IMR-90 (cell line): ENCODE data around the gene POLR3GL. TPM values are rescaled to one million over a fixed set of nuclear protein-coding genes. Genes with fewer than 3 reads are reported as not detected.

Experiments
- ATAC-seq: fragments of 200-7000 bp; cut with Tn5 transposase; 2 replicates; pipeline ENCODE4 v1.9.1; 2020; ENCODE audit warnings: low read depth, mild to moderate bottlenecking, moderate library complexity
- BruUV-seq: library from RNA; stranded (reverse); fragments of 400-500 nt; replicated peaks from 2 replicates; lab custom pipeline; 2021; lab: Mats Ljungman, UMichigan
- CTCF ChIA-PET: fragments of 300-600 bp; formaldehyde crosslinking; extraction: SDS; loops from one replicate; lab custom pipeline; 2021; ENCODE audit warnings: antibody characterized with exemption; lab: Yijun Ruan, JAX
- POLR2A ChIA-PET: fragments of 300-600 bp; sonication (Branson Sonifier 250); formaldehyde crosslinking; loops from one replicate; lab custom pipeline; 2022; ENCODE audit warnings: antibody characterized with exemption; ENCODE audit not compliant: unreplicated experiment; lab: Charles Lee
- DNase-seq: peaks from one replicate; pipeline ENCODE4 v3.0.0; 2013
- H2AFZ ChIP-seq: replicated peaks from 2 replicates; pipeline ENCODE3; 2013; ENCODE audit warnings: low read length, mild to moderate bottlenecking; ENCODE audit not compliant: poor library complexity
- H2AK5ac ChIP-seq: 2 replicates; pipeline ENCODE4 v1.6.1; 2013; ENCODE audit warnings: low read depth, low read length, inconsistent platforms
- H2AK9ac ChIP-seq: replicated peaks from 2 replicates; pipeline ENCODE3; 2013; ENCODE audit warnings: mild to moderate bottlenecking, low read depth, low read length, moderate library complexity; ENCODE audit not compliant: poor library complexity
- H2BK120ac ChIP-seq: 2 replicates; pipeline ENCODE4 v1.6.1; 2013; ENCODE audit warnings: low read depth, low read length, inconsistent platforms
- H2BK15ac ChIP-seq: 3 replicates; pipeline ENCODE4 v1.6.1; 2013; ENCODE audit warnings: low read depth, low read length, inconsistent platforms
- H2BK20ac ChIP-seq: 2 replicates; pipeline ENCODE4 v1.6.1; 2013; ENCODE audit warnings: low read depth, mild to moderate bottlenecking, inconsistent platforms, low read length, moderate library complexity
- H2BK5ac ChIP-seq: 2 replicates; pipeline ENCODE4 v1.6.1; 2013; ENCODE audit warnings: mild to moderate bottlenecking, low read depth, low read length, inconsistent platforms; ENCODE audit not compliant: poor library complexity, severe bottlenecking
- H3K14ac ChIP-seq: replicated peaks from 2 replicates; pipeline ENCODE4 v1.6.1; 2013; ENCODE audit warnings: low read depth, low read length, inconsistent platforms
- H3K18ac ChIP-seq: 2 replicates; pipeline ENCODE4 v1.6.1; 2013; ENCODE audit warnings: low read depth, low read length, control low read depth
- H3K23ac ChIP-seq: 2 replicates; pipeline ENCODE4 v1.6.1; 2013; ENCODE audit warnings: low read depth, low read length, inconsistent platforms
- H3K27ac ChIP-seq: 2 replicates; pipeline ENCODE4 v1.5.1; 2013; ENCODE audit warnings: mild to moderate bottlenecking, control low read depth, low read length; ENCODE audit not compliant: insufficient read depth
- H3K27me3 ChIP-seq: 2 replicates; pipeline ENCODE4 v1.6.1; 2013; ENCODE audit warnings: low read length; ENCODE audit not compliant: control insufficient read depth, insufficient read depth
- H3K36me3 ChIP-seq: 2 replicates; pipeline ENCODE4 v1.6.1; 2013; ENCODE audit warnings: low read length, mixed read lengths; ENCODE audit not compliant: control insufficient read depth, insufficient read depth
- H3K4ac ChIP-seq: 2 replicates; pipeline ENCODE4 v1.6.1; 2013; ENCODE audit warnings: low read depth, low read length, inconsistent platforms
- H3K4me1 ChIP-seq: 2 replicates; pipeline ENCODE4 v1.6.1; 2013; ENCODE audit warnings: low read length, mixed read lengths; ENCODE audit not compliant: control insufficient read depth, insufficient read depth
- H3K4me2 ChIP-seq: 2 replicates; pipeline ENCODE4 v1.6.1; 2013; ENCODE audit warnings: low read depth, mild to moderate bottlenecking, control low read depth, low read length, moderate library complexity
- H3K4me3 ChIP-seq: 2 replicates; pipeline ENCODE4 v1.5.1; 2013; ENCODE audit warnings: low read depth, mild to moderate bottlenecking, control low read depth, low read length, moderate library complexity; ENCODE audit not compliant: insufficient read depth
- H3K56ac ChIP-seq: 2 replicates; pipeline ENCODE4 v1.6.1; 2013; ENCODE audit warnings: low read length, inconsistent platforms; ENCODE audit not compliant: insufficient read depth; ENCODE audit errors: extremely low read depth
- H3K79me1 ChIP-seq, 2 experiments: 2 replicates each; pipeline ENCODE4 v1.6.1; 2013; ENCODE audit warnings: low read length in 2 of 2, inconsistent platforms in 1 of 2, low read depth in 1 of 2
- H3K9ac ChIP-seq: 2 replicates; pipeline ENCODE4 v1.6.1; 2013; ENCODE audit warnings: low read depth, low read length, control low read depth
- H3K9me1 ChIP-seq: 2 replicates; pipeline ENCODE4 v1.6.1; 2013; ENCODE audit warnings: low read length, inconsistent platforms; ENCODE audit not compliant: insufficient read depth
- H3K9me3 ChIP-seq: 2 replicates; pipeline ENCODE4 v1.6.1; 2013; ENCODE audit warnings: low read length; ENCODE audit not compliant: control insufficient read depth, insufficient read depth
- H4K20me1 ChIP-seq: 2 replicates; pipeline ENCODE4 v1.6.1; 2013; ENCODE audit warnings: low read length, inconsistent platforms; ENCODE audit not compliant: insufficient read depth
- H4K5ac ChIP-seq: 2 replicates; pipeline ENCODE4 v1.6.1; 2013; ENCODE audit warnings: mild to moderate bottlenecking, low read depth, low read length, control low read depth
- H4K8ac ChIP-seq, 2 experiments: 2 replicates each; pipeline ENCODE4 v1.6.1; 2013; ENCODE audit warnings: low read depth in 2 of 2, low read length in 2 of 2, control low read depth in 1 of 2, inconsistent platforms in 1 of 2
- H4K91ac ChIP-seq: 2 replicates; pipeline ENCODE4 v1.6.1; 2013; ENCODE audit warnings: low read depth, low read length, inconsistent platforms; ENCODE audit not compliant: insufficient read depth
- MAZ ChIP-seq: IDR thresholded peaks from 2 replicates; pipeline ENCODE4 v1.6.1; 2012; ENCODE audit warnings: low read depth, mild to moderate bottlenecking, low read length, improper control_type of control experiment, moderate library complexity, borderline replicate concordance
- MXI1 ChIP-seq: IDR thresholded peaks from 2 replicates; pipeline ENCODE4 v1.6.1; 2012; ENCODE audit warnings: low read depth, mild to moderate bottlenecking, low read length, moderate library complexity, borderline replicate concordance
- USF2 ChIP-seq: fragments of 150-350 bp; IDR thresholded peaks from 2 replicates; pipeline ENCODE4 v1.6.1; 2017; ENCODE audit warnings: mild to moderate bottlenecking, antibody characterized with exemption, low read length, low read depth
- WGBS, 2 experiments: methylation state at CpG; one replicate each; pipeline versions ENCODE4 v1.1.5 to v1.1.7; 2013; ENCODE audit warnings: missing lambda C conversion rate in 2 of 2; ENCODE audit not compliant: insufficient read length in 1 of 2; ENCODE audit errors: extremely low coverage in 2 of 2; 5-methylcytosine and 5-hydroxymethylcytosine counted together
- dilution Hi-C: fragments of 300-500 bp; cut with HindIII; formaldehyde crosslinking; loops from one replicate; pipeline ENCODE4 v1.14.3; 2018; ENCODE audit warnings: low sequenced_read_pairs; ENCODE audit not compliant: unreplicated experiment
- in situ Hi-C: fragments of 300-500 bp; cut with MboI; formaldehyde crosslinking; loops from 3 replicates; pipeline ENCODE4 v1.14.3; 2019; ENCODE audit warnings: low sequenced_read_pairs, inconsistent platforms, mixed read lengths
- intact Hi-C: fragments of 100-400 bp; cut with micrococcal nuclease; formaldehyde crosslinking; loops from 2 replicates; pipeline ENCODE4 v1.10.0; 2022
- polyA plus RNA-seq, 3 experiments: library from polyadenylated mRNA; depleted of rRNA; stranded (reverse); fragments of >200 nt; gene quantifications; 2 replicates each; pipeline ENCODE4 v1.2.3, GENCODE V29; 2012; ENCODE audit warnings: low replicate concordance in 1 of 3
- total RNA-seq: library from RNA; depleted of rRNA; stranded (reverse); fragments of >200 nt; gene quantifications from 2 replicates; pipeline ENCODE4 v1.2.3, GENCODE V29; 2012

The POLR3GL gene
- total and polyA plus RNA-seq, 2 of the 4 experiments (the other 2 are of a cell fraction) = 7.9 to 16.3 TPM

GRCh38 chr1:145963265-145964019 is 1.0 kb upstream of the POLR3GL start:
- ChIA-PET POLR2A (interaction anchor here (0.6 to 1.8 kb wide), 3 partner anchors 36 to 44 kb away, joined by 3 to 4 read pairs (median 4); partner anchors contain the start of gene RBM8A), CTCF (interaction anchor here (0.8 to 2.2 kb wide), 3 partner anchors 14 to 72 kb away, joined by 3 to 18 read pairs (median 6); no protein-coding TSS in a partner anchor)
- peaks cover 2% of the 10 kb centered on the region for H3K9me3 ChIP-seq
- H3K23ac ChIP-seq = peak overlapping the region; percentile 96
- in situ Hi-C loops = no loop called here
- H3K27me3 ChIP-seq = no peaks in the 10 kb centered on the region
- H2BK5ac ChIP-seq = peak overlapping the region; percentile 76
- H2BK20ac ChIP-seq = peak overlapping the region; percentile 86; the same call in 1 of the 2 replicates
- peak overlapping the region; percentile 80 for H3K9ac ChIP-seq
- peaks cover 0 to 44% of the 10 kb centered on the region in 2 experiments; a peak in 2 of 4 replicates for H3K79me1 ChIP-seq
- peak overlapping the region; percentile 61; the same call in 1 of the 2 replicates for H3K4me3 ChIP-seq
- peak overlapping the region; percentile 88 for H3K4me2 ChIP-seq
- peak overlapping the region; percentile 82 for H4K5ac ChIP-seq
- peak overlapping the region; percentile 98 for H2AK5ac ChIP-seq
- peak overlapping the region; percentile 79 to 95 for H4K8ac ChIP-seq
- H3K4ac ChIP-seq = peak overlapping the region; percentile 97
- DNase-seq (peak; percentile 85), ATAC-seq (0 out of 2 replicates have a peak, but pooled peaks have one; percentile 1)
- peak overlapping the region; percentile 86 for H3K56ac ChIP-seq
- no peaks in the 10 kb centered on the region for H3K36me3 ChIP-seq
- BruUV-seq = no TSS peak
- peaks cover 28% of the 10 kb centered on the region for H3K4me1 ChIP-seq
- dilution Hi-C loops = no loop called here
- H3K14ac ChIP-seq = peak overlapping the region; percentile 98
- peak overlapping the region; percentile 74 for H2AK9ac ChIP-seq
- no peaks in the 10 kb centered on the region for H4K20me1 ChIP-seq
- peak overlapping the region; percentile 62; the same call in 1 of the 3 replicates for H2BK15ac ChIP-seq
- H2BK120ac ChIP-seq = peak overlapping the region; percentile 94
- H2AFZ ChIP-seq = peak overlapping the region; percentile 92
- peaks cover 10% of the 10 kb centered on the region for H3K9me1 ChIP-seq
- peak overlapping the region; percentile 46 for H3K18ac ChIP-seq
- peak overlapping the region; percentile 76 for H3K27ac ChIP-seq
- peak overlapping the region; percentile 81 for H4K91ac ChIP-seq
- no CpG with 5 or more reads among the region's 5 CpGs for WGBS, 2 experiments
- TF ChIP-seq MAZ (no peak), MXI1 (peak; percentile 33; the same call in 1 of the 2 replicates), USF2 (peak; percentile 27; the same call in 1 of the 2 replicates)
- intact Hi-C loops = loop anchor here (1.0 to 2.0 kb wide), 3 partner anchors 14 to 37 kb away; partner anchors contain the start of genes RBM8A and TXNIP
